ENCODE results near the gene B9D1. TPM values are rescaled to one million over a fixed set of nuclear protein-coding genes. Genes with fewer than 3 reads are reported as not detected.

Gene B9D1
- total RNA-seq, 1 donor from 2014 or later = 6.7 TPM

- Mint-ChIP-seq H3K36me3 (ENCODE audit: low read depth) (no peaks in the 10 kb centered on the region), H3K9me3 (peaks cover 13% of the 10 kb centered on the region), H3K4me3 (ENCODE audit: low read depth) (no peak overlapping the region), H3K27me3 (ENCODE audit: low read depth) (peaks cover 17% of the 10 kb centered on the region), H3K27ac (no peak overlapping the region), H3K4me1 (ENCODE audit: low read depth) (peaks cover 2% of the 10 kb centered on the region)
- intact Hi-C loops (cut with micrococcal nuclease) = no loop called here
- no peak for DNase-seq (ENCODE audit: low spot score)
Measured at GRCh38 chr17:19320876-19321275, 41.6 kb downstream of the B9D1 start.

GRCh38 chr17:19319771-19320505, 42.6 kb downstream of the B9D1 start:
- H3K27me3 Mint-ChIP-seq (ENCODE audit: low read depth) = peaks cover 13% of the 10 kb centered on the region
- H3K27ac Mint-ChIP-seq = no peak overlapping the region
- H3K4me3 Mint-ChIP-seq (ENCODE audit: low read depth) = no peak overlapping the region
- H3K36me3 Mint-ChIP-seq (ENCODE audit: low read depth) = no peaks in the 10 kb centered on the region
- DNase-seq (ENCODE audit: low spot score) = no peak
- peaks cover 4% of the 10 kb centered on the region for H3K9me3 Mint-ChIP-seq
- intact Hi-C loops (cut with micrococcal nuclease) = no loop called here
- peaks cover 2% of the 10 kb centered on the region for H3K4me1 Mint-ChIP-seq (ENCODE audit: low read depth)

- no peak overlapping the region for H3K27ac Mint-ChIP-seq
- intact Hi-C loops (cut with micrococcal nuclease) = no loop called here
- H3K9me3 Mint-ChIP-seq = no peaks in the 10 kb centered on the region
- no peaks in the 10 kb centered on the region for H3K36me3 Mint-ChIP-seq (ENCODE audit: low read depth)
- H3K4me1 Mint-ChIP-seq (ENCODE audit: low read depth) = peaks cover 4% of the 10 kb centered on the region
- DNase-seq (ENCODE audit: low spot score) = no peak
- no peak overlapping the region for H3K4me3 Mint-ChIP-seq (ENCODE audit: low read depth)
- H3K27me3 Mint-ChIP-seq (ENCODE audit: low read depth) = peaks cover 10% of the 10 kb centered on the region
Measured at GRCh38 chr17:19318611-19319010, 43.9 kb downstream of the B9D1 start.

GRCh38 chr17:19317359-19318095, 45.0 kb downstream of the B9D1 start:
- Mint-ChIP-seq H3K9me3 (no peaks in the 10 kb centered on the region), H3K27ac (no peak overlapping the region), H3K27me3 (ENCODE audit: low read depth) (peaks cover 3% of the 10 kb centered on the region), H3K4me3 (ENCODE audit: low read depth) (no peak overlapping the region), H3K36me3 (ENCODE audit: low read depth) (no peaks in the 10 kb centered on the region), H3K4me1 (ENCODE audit: low read depth) (peaks cover 4% of the 10 kb centered on the region)
- intact Hi-C loops (cut with micrococcal nuclease) = no loop called here
- no peak for DNase-seq (ENCODE audit: low spot score)

GRCh38 chr17:19316761-19317358, 45.7 kb downstream of the B9D1 start:
- Mint-ChIP-seq H3K27ac (no peak overlapping the region), H3K27me3 (ENCODE audit: low read depth) (peaks cover 2% of the 10 kb centered on the region), H3K4me3 (ENCODE audit: low read depth) (no peak overlapping the region), H3K9me3 (no peaks in the 10 kb centered on the region), H3K4me1 (ENCODE audit: low read depth) (peaks cover 7% of the 10 kb centered on the region), H3K36me3 (ENCODE audit: low read depth) (peaks cover 3% of the 10 kb centered on the region)
- DNase-seq (ENCODE audit: low spot score) = no peak
- intact Hi-C loops (cut with micrococcal nuclease) = no loop called here

GRCh38 chr17:19315104-19315503, 47.4 kb downstream of the B9D1 start:
- intact Hi-C loops (cut with micrococcal nuclease) = no loop called here
- no peak overlapping the region for H3K4me3 Mint-ChIP-seq (ENCODE audit: low read depth)
- H3K4me1 Mint-ChIP-seq (ENCODE audit: low read depth) = peaks cover 12% of the 10 kb centered on the region
- no peaks in the 10 kb centered on the region for H3K27me3 Mint-ChIP-seq (ENCODE audit: low read depth)
- no peaks in the 10 kb centered on the region for H3K9me3 Mint-ChIP-seq
- H3K27ac Mint-ChIP-seq = no peak overlapping the region
- DNase-seq (ENCODE audit: low spot score) = no peak
- H3K36me3 Mint-ChIP-seq (ENCODE audit: low read depth) = peaks cover 7% of the 10 kb centered on the region

GRCh38 chr17:19313746-19314651, 48.5 kb downstream of the B9D1 start:
- H3K27ac Mint-ChIP-seq = no peak overlapping the region
- peaks cover 7% of the 10 kb centered on the region for H3K36me3 Mint-ChIP-seq (ENCODE audit: low read depth)
- no peaks in the 10 kb centered on the region for H3K27me3 Mint-ChIP-seq (ENCODE audit: low read depth)
- intact Hi-C loops (cut with micrococcal nuclease) = no loop called here
- H3K4me3 Mint-ChIP-seq (ENCODE audit: low read depth) = no peak overlapping the region
- peaks cover 10% of the 10 kb centered on the region for H3K4me1 Mint-ChIP-seq (ENCODE audit: low read depth)
- H3K9me3 Mint-ChIP-seq = no peaks in the 10 kb centered on the region
- DNase-seq (ENCODE audit: low spot score) = no peak

- intact Hi-C loops (cut with micrococcal nuclease) = no loop called here
- H3K4me1 Mint-ChIP-seq (ENCODE audit: low read depth) = peaks cover 10% of the 10 kb centered on the region
- DNase-seq (ENCODE audit: low spot score) = no peak
- H3K36me3 Mint-ChIP-seq (ENCODE audit: low read depth) = peaks cover 7% of the 10 kb centered on the region
- H3K27me3 Mint-ChIP-seq (ENCODE audit: low read depth) = peaks cover 4% of the 10 kb centered on the region
- no peak overlapping the region for H3K4me3 Mint-ChIP-seq (ENCODE audit: low read depth)
- H3K9me3 Mint-ChIP-seq = no peaks in the 10 kb centered on the region
- no peak overlapping the region for H3K27ac Mint-ChIP-seq
Measured at GRCh38 chr17:19313066-19313745, 49.3 kb downstream of the B9D1 start.

- DNase-seq (ENCODE audit: low spot score) = no peak
- intact Hi-C loops (cut with micrococcal nuclease) = no loop called here
- Mint-ChIP-seq H3K36me3 (ENCODE audit: low read depth) (peaks cover 7% of the 10 kb centered on the region), H3K4me1 (ENCODE audit: low read depth) (peaks cover 14% of the 10 kb centered on the region), H3K27ac (peak overlapping the region; percentile 8), H3K27me3 (ENCODE audit: low read depth) (peaks cover 8% of the 10 kb centered on the region), H3K4me3 (ENCODE audit: low read depth) (no peak overlapping the region), H3K9me3 (no peaks in the 10 kb centered on the region)
Measured at GRCh38 chr17:19312406-19312805, 50.1 kb downstream of the B9D1 start.

GRCh38 chr17:19311421-19312215, 50.9 kb downstream of the B9D1 start:
- Mint-ChIP-seq H3K9me3 (no peaks in the 10 kb centered on the region), H3K4me3 (ENCODE audit: low read depth) (no peak overlapping the region), H3K4me1 (ENCODE audit: low read depth) (peaks cover 18% of the 10 kb centered on the region), H3K36me3 (ENCODE audit: low read depth) (peaks cover 7% of the 10 kb centered on the region), H3K27ac (no peak overlapping the region), H3K27me3 (ENCODE audit: low read depth) (peaks cover 8% of the 10 kb centered on the region)
- DNase-seq (ENCODE audit: low spot score) = no peak
- intact Hi-C loops (cut with micrococcal nuclease) = no loop called here

GRCh38 chr17:19311016-19311415, 51.5 kb downstream of the B9D1 start:
- Mint-ChIP-seq H3K36me3 (ENCODE audit: low read depth) (peaks cover 7% of the 10 kb centered on the region), H3K4me3 (ENCODE audit: low read depth) (no peak overlapping the region), H3K4me1 (ENCODE audit: low read depth) (peaks cover 24% of the 10 kb centered on the region), H3K27ac (no peak overlapping the region), H3K27me3 (ENCODE audit: low read depth) (peaks cover 8% of the 10 kb centered on the region), H3K9me3 (no peaks in the 10 kb centered on the region)
- DNase-seq (ENCODE audit: low spot score) = no peak
- intact Hi-C loops (cut with micrococcal nuclease) = no loop called here

Measured in activated T-helper 2 cell treated with anti-CD3 and anti-CD28 coated beads, Interferon-gamma antibody, Interleukin-2, Interleukin-4, amounts not matched to agents 10 μg/mL and 5 μg/mL and 100 μg/mL, durations not matched to agents 14 hours and 24 hours and 36 hours (primary cell).